Measurements from ENCODE around the gene HAUS8.

HAUS8 gene

DNA sequence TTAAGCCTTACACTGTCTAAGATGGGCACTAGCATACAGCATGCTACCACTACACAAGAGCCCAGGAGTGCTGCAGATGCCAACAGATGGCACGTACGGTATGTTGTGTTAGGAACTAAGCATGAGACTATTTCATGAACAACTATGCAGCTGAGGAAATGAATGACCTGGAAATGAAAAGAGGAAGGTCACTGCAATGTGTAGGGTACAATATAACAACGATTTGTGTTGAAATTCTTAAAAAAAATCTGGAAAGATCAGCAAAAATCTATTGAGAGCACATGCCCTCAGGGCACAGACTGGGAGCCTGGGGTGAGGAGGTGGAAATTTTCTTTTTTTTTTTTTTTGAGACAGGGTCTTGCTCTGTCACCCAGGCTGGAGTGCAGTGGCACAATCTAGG lies 14.4 kb downstream of the HAUS8 start:
- H3K9me2 ChIP-seq (replicated peaks; ENCODE audit: control insufficient read depth, low read length) = no peaks in the 10 kb centered on the region
- no peaks in the 10 kb centered on the region for H3K9me3 ChIP-seq (ENCODE audit: control insufficient read depth, insufficient read depth, low read length)
- peaks cover 94% of the 10 kb centered on the region for H3K36me3 ChIP-seq (ENCODE audit: control insufficient read depth, low read length)
- no peak overlapping the region for H3K4me2 ChIP-seq (ENCODE audit: low read length)
- H3F3A ChIP-seq (ENCODE audit: control insufficient read depth, insufficient read depth) = no peaks in the 10 kb centered on the region
- no peaks in the 10 kb centered on the region for H3K27me3 ChIP-seq (ENCODE audit: control insufficient read depth, low read length)
- TF ChIP-seq, protein P1, sequence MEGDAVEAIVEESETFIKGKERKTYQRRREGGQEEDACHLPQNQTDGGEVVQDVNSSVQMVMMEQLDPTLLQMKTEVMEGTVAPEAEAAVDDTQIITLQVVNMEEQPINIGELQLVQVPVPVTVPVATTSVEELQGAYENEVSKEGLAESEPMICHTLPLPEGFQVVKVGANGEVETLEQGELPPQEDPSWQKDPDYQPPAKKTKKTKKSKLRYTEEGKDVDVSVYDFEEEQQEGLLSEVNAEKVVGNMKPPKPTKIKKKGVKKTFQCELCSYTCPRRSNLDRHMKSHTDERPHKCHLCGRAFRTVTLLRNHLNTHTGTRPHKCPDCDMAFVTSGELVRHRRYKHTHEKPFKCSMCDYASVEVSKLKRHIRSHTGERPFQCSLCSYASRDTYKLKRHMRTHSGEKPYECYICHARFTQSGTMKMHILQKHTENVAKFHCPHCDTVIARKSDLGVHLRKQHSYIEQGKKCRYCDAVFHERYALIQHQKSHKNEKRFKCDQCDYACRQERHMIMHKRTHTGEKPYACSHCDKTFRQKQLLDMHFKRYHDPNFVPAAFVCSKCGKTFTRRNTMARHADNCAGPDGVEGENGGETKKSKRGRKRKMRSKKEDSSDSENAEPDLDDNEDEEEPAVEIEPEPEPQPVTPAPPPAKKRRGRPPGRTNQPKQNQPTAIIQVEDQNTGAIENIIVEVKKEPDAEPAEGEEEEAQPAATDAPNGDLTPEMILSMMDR (IDR thresholded peaks at IDR 0.05; ENCODE audit: low read depth, low read length, poor library complexity, severe bottlenecking) = no peak
- TF ChIP-seq EZH2phosphoT487 (IDR thresholded peaks at IDR 0.05; ENCODE audit: borderline replicate concordance, low read length) = no peak
- H3K79me2 ChIP-seq (ENCODE audit: control insufficient read depth, low read length) = peaks cover 50% of the 10 kb centered on the region
- peaks cover 16% of the 10 kb centered on the region for H4K20me1 ChIP-seq (ENCODE audit: control insufficient read depth, insufficient read depth, low read depth, low read length)
- no peak overlapping the region for H3K27ac ChIP-seq (ENCODE audit: low read depth, low read length)
- no peak overlapping the region for H3K4me3 ChIP-seq (ENCODE audit: low read length)
- H3K4me1 ChIP-seq (ENCODE audit: control insufficient read depth, low read length) = peaks cover 7% of the 10 kb centered on the region; the same call in 1 of the 2 replicates

DNA sequence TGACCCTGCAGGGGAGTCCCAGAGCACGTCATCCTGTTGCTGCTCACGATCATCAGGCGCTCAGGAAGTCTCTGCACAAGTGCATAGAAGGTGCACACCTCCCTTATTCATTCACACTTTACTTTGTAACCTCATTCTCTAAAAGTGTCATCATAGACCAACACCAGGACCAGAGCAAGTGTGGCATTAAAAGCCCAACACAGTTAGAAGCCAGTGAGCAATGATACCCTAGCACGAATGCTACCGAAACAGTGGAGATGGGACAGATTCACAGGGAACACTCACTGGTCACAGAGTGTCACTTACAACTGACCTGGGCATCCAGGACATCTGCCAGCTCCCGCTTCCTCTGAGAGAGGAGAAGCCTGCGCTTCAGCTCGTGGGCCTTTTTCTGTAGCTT lies 17.0 kb downstream of the HAUS8 start:
- no peaks in the 10 kb centered on the region for H3K27me3 ChIP-seq (ENCODE audit: control insufficient read depth, low read length)
- TF ChIP-seq, protein P1 (IDR thresholded peaks at IDR 0.05; ENCODE audit: low read depth, low read length, poor library complexity, severe bottlenecking) = no peak
- no peak for TF ChIP-seq EZH2phosphoT487 (IDR thresholded peaks at IDR 0.05; ENCODE audit: borderline replicate concordance, low read length)
- H4K20me1 ChIP-seq (ENCODE audit: control insufficient read depth, insufficient read depth, low read depth, low read length) = no peaks in the 10 kb centered on the region; the same call in 1 of the 2 replicates
- no peaks in the 10 kb centered on the region for H3K9me2 ChIP-seq (replicated peaks; ENCODE audit: control insufficient read depth, low read length)
- no peak overlapping the region for H3K4me3 ChIP-seq (ENCODE audit: low read length)
- H3K4me1 ChIP-seq (ENCODE audit: control insufficient read depth, low read length) = no peaks in the 10 kb centered on the region
- no peak overlapping the region for H3K27ac ChIP-seq (ENCODE audit: low read depth, low read length)
- no peaks in the 10 kb centered on the region for H3F3A ChIP-seq (ENCODE audit: control insufficient read depth, insufficient read depth)
- peaks cover 91% of the 10 kb centered on the region for H3K36me3 ChIP-seq (ENCODE audit: control insufficient read depth, low read length)
- H3K4me2 ChIP-seq (ENCODE audit: low read length) = no peak overlapping the region
- H3K79me2 ChIP-seq (ENCODE audit: control insufficient read depth, low read length) = peaks cover 25% of the 10 kb centered on the region
- no peaks in the 10 kb centered on the region for H3K9me3 ChIP-seq (ENCODE audit: control insufficient read depth, insufficient read depth, low read length)

DNA sequence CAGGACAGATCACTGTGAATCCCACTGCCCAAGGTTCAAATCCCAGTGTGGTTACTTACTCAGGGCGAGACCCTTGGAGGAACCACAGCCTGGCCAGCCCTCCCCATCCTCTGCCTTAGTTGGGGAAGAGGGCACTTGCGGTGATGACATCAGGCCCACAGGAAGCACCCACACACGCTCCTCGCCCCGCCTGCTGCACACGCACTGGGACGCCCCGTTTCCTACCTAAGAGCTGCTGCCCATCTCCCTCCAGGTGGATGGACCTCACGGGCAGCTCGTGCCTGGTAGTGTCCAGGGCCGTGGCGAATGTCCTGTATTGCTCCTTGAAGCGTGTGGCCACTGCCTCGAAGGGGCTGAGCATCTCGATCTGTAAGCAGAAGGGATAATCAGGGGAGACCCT lies 19.6 kb downstream of the HAUS8 start:
- H3K27ac ChIP-seq (ENCODE audit: low read depth, low read length) = no peak overlapping the region
- H3K79me2 ChIP-seq (ENCODE audit: control insufficient read depth, low read length) = no peaks in the 10 kb centered on the region; the same call in 1 of the 2 replicates
- H4K20me1 ChIP-seq (ENCODE audit: control insufficient read depth, insufficient read depth, low read depth, low read length) = peaks cover 11% of the 10 kb centered on the region
- no peak overlapping the region for H3K4me2 ChIP-seq (ENCODE audit: low read length)
- H3K27me3 ChIP-seq (ENCODE audit: control insufficient read depth, low read length) = no peaks in the 10 kb centered on the region
- H3K9me2 ChIP-seq (replicated peaks; ENCODE audit: control insufficient read depth, low read length) = no peaks in the 10 kb centered on the region
- no peak overlapping the region for H3K4me3 ChIP-seq (ENCODE audit: low read length)
- no peaks in the 10 kb centered on the region for H3K9me3 ChIP-seq (ENCODE audit: control insufficient read depth, insufficient read depth, low read length)
- TF ChIP-seq, protein P1 (IDR thresholded peaks at IDR 0.05; ENCODE audit: low read depth, low read length, poor library complexity, severe bottlenecking) = no peak
- no peak for TF ChIP-seq EZH2phosphoT487 (IDR thresholded peaks at IDR 0.05; ENCODE audit: borderline replicate concordance, low read length)
- H3F3A ChIP-seq (ENCODE audit: control insufficient read depth, insufficient read depth) = no peaks in the 10 kb centered on the region
- H3K36me3 ChIP-seq (ENCODE audit: control insufficient read depth, low read length) = peaks cover 95% of the 10 kb centered on the region
- H3K4me1 ChIP-seq (ENCODE audit: control insufficient read depth, low read length) = no peaks in the 10 kb centered on the region
